HFFc6 (cell line): ENCODE measurements around the gene YIF1A. TPM values are rescaled to one million over a fixed set of nuclear protein-coding genes. Genes with fewer than 3 reads are reported as not detected.

Experiments
- DNase-seq: peaks from one replicate; pipeline ENCODE4 v3.0.0-alpha.2; 2018
- H3K27ac Mint-ChIP-seq: 2 replicates; pipeline ENCODE4 v1.8.0; 2020; ENCODE audit warnings: mild to moderate bottlenecking, mixed read lengths
- H3K27me3 Mint-ChIP-seq: 2 replicates; pipeline ENCODE4 v1.8.0; 2021; ENCODE audit warnings: mild to moderate bottlenecking, moderate library complexity, mixed read lengths; ENCODE audit not compliant: insufficient read depth
- H3K36me3 Mint-ChIP-seq: 2 replicates; pipeline ENCODE4 v1.8.0; 2021; ENCODE audit warnings: low read depth, mixed read lengths
- H3K4me1 Mint-ChIP-seq: 2 replicates; pipeline ENCODE4 v1.8.0; 2020; ENCODE audit warnings: low read depth, mixed read lengths
- H3K4me3 Mint-ChIP-seq: 2 replicates; pipeline ENCODE4 v1.8.0; 2020; ENCODE audit warnings: mild to moderate bottlenecking, moderate library complexity, mixed read lengths
- H3K9me3 Mint-ChIP-seq: 2 replicates; pipeline ENCODE4 v1.8.0; 2020; ENCODE audit warnings: mild to moderate bottlenecking, mixed read lengths
- CTCF ChIP-seq: fragments of 200-600 bp; sonication (generic); IDR thresholded peaks from 2 replicates; pipeline ENCODE4 v1.5.0; 2021; ENCODE audit warnings: antibody characterized with exemption, mild to moderate bottlenecking
- total RNA-seq, 6 experiments: library from RNA; stranded (reverse); fragmentation: NEBNext Ultra II Directional; extraction: Animal tissue kit (Norgen Biotek cat#: 25700); gene quantifications; 2 replicates in 1 of 6; 3 replicates in 5 of 6; pipeline ENCODE4 v1.2.3, GENCODE V29; 2021

YIF1A gene
- total RNA-seq, 6 experiments from 2014 or later, result 150 to 183 (median 153) TPM

DNA sequence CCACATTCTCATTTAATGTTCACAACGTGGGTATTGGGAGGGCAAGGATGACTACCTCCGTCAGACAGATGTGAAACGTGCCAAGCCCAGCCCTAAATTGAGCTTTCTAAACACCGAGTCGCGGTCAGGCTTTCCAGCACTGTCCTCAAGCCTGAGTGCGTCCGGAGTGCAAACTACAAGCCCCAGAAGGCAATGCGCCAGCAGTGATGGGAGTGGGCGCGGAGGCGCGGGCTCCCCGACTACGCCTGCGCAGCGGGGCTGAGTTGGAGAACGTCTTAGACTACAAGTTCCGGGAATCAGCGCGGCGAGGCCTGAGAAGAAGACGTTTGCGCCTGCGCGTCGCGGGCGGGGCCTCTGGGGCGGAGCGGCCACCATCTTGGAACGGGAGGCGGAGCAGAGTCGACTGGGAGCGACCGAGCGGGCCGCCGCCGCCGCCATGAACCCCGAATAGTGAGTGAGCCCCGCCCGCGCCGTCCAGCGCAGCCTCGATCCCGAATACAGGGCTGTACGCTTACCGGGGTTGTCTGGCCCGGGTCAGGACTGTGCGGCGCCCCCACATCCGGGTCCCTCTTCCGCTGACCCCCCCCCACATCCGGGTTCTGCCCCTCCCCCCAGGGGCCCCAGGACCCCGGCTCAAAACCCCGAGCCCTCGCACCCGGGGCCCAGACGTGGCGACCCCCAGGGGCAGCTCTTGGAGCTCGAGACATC lies 20.5 kb downstream of the YIF1A start, which contains the start of gene RAB1B:
TSS of gene RAB1B (plus strand) at position 396 of the 708 bp plus-strand sequence. CDS start at position 437, 41 bp downstream.
- no peak for TF ChIP-seq CTCF
- H3K36me3 Mint-ChIP-seq, result peaks cover 25% of the 10 kb centered on the region

DNA sequence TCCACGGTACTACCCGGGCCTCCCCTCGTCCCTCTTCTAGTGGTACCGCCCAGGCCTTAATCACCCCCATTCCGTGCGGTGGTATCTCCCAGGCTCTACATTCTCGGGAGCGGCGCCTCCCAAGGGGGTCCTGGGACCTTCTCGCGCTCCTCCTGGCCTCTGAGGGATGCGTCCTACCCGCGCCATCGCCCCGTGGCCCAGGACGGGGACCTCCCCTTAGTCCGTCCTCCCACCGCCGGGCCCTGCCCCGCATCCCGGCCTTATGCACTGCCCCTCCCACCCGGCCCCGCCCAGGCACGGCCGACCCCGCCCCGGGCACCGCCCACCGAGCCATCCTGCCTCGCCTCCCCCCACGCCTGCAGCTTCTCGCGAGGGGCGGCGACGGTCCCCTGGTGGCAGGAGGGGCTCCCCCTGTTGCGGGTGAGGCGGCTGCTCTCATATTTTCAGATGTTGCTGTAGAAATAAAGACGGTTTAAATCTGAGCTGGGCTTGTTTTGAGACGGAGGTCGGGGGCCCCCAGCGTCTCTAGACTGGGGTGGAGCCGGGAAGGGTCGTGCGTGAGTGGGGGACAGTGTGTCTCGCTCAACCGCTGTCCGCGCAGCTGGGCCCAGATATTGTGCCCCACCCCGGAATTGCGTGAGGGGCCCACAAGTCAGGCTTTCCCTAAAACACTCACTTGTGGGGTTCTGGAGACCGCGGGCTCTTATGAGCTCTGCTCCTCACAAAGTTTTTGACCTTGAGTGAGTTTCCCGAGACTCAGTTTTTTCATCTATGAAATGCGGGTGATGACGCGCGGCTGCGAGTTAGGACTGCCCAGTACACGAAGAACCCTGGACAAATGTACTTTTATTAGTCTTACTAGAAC lies 21.3 kb downstream of the YIF1A start:
- H3K4me1 Mint-ChIP-seq, result peaks cover 25% of the 10 kb centered on the region
- TF ChIP-seq CTCF, result peak; percentile 60

More for the DNA sequence above, 20.5 kb downstream of the YIF1A start, which contains the start of gene RAB1B:
- Mint-ChIP-seq H3K4me3 (peak within 1 kb of the TSS; percentile 96), H3K4me1 (peaks cover 25% of the 10 kb centered on the region), H3K9me3 (no peaks in the 10 kb centered on the region), H3K27ac (peak within 1 kb of the TSS; percentile 95), H3K27me3 (no peaks in the 10 kb centered on the region; the same call in none of the 2 replicates)
- peak; percentile 99 for DNase-seq

DNA sequence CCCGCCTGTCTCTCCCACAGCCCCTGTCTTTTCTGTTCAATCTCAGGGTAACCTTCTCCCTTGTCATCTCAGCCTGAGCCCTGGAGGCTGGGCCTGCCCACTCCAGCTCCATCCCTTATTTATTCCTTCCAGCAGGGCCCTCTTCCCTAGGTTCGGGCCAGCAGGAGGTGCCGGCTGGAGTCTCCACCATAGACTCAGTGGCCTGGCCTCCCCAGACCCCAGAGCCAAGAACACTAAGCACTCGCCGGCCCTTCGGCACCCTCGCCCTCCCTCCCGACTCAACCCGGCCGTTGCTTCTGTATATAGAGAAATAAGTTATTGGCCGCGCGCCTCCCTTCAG lies 21.9 kb downstream of the YIF1A start:
- no peak for TF ChIP-seq CTCF
- H3K27ac Mint-ChIP-seq, result peak overlapping the region; percentile 76
- H3K4me1 Mint-ChIP-seq, result peaks cover 25% of the 10 kb centered on the region
- H3K9me3 Mint-ChIP-seq, result no peaks in the 10 kb centered on the region
- DNase-seq, result no peak
- H3K36me3 Mint-ChIP-seq, result peaks cover 15% of the 10 kb centered on the region
- H3K4me3 Mint-ChIP-seq, result peak overlapping the region; percentile 96
- H3K27me3 Mint-ChIP-seq, result peaks cover 2% of the 10 kb centered on the region

More for the DNA sequence above, 21.3 kb downstream of the YIF1A start:
- Mint-ChIP-seq H3K27me3 (peaks cover 2% of the 10 kb centered on the region), H3K27ac (peak overlapping the region; percentile 95), H3K36me3 (peaks cover 20% of the 10 kb centered on the region), H3K4me3 (peak overlapping the region; percentile 96), H3K9me3 (no peaks in the 10 kb centered on the region)
- peak; percentile 75 for DNase-seq

GRCh38 chr11:66266378-66267038 lies 22.4 kb downstream of the YIF1A start:
- Mint-ChIP-seq H3K27ac (peak overlapping the region; percentile 76), H3K4me3 (peak overlapping the region; percentile 96; the same call in 1 of the 2 replicates), H3K36me3 (peaks cover 11% of the 10 kb centered on the region), H3K4me1 (peaks cover 25% of the 10 kb centered on the region), H3K9me3 (no peaks in the 10 kb centered on the region), H3K27me3 (peaks cover 2% of the 10 kb centered on the region)
- no peak for DNase-seq
- TF ChIP-seq CTCF, result no peak
